GM12864 (cell line): Measurements from ENCODE around the gene FAM193B.

Experiments used
- DNase-seq: peaks from one replicate; pipeline ENCODE4 v3.0.0-alpha.2; 2011; ENCODE audit warnings: low read depth
- H3K4me3 ChIP-seq: 2 replicates; pipeline ENCODE4 v1.5.1; 2011; ENCODE audit warnings: mild to moderate bottlenecking, low read depth, low read length, control low read depth
- TF ChIP-seq, protein P1 (sequence below): IDR thresholded peaks from 2 replicates; pipeline ENCODE4 v1.5.1; 2011; ENCODE audit warnings: low read depth, mild to moderate bottlenecking, moderate library complexity, low read length, control low read depth, inconsistent platforms; ENCODE audit errors: missing control alignments

Gene FAM193B

DNA sequence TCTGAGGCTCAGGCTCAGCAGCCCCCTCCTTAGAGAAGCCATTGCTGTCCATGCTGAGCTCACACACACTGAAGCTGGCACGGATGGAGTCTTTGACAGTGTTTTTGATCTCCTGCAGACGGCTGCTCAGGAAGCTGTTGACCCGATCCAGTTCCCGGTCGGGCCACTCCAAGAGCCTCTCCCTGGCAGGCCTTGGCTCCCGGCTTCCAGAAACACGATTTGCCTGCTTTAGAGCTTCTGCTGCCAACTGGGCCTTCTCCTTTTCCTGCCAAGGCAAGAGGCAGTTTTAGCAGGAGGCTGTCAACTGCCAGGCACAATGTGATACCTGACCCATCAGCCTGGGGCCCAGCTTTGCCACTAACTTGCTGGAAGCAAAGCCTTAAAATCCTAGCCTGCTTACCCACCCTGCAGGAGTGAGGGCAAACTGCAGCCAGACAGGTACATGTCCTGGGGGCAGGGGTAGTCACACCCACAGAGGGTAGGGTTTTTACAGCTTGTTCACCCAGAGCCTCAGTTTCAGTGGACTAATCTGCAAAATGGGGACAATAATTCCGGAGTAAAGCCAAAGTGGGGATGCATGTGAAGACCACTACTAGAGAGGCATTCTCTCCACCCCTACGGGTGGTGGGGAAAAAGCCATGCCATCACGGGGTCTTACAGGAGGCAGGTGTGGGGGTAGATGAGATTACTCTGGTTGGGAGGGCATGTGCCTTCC lies 29.3 kb downstream of the FAM193B start:
- no peak for DNase-seq

DNA sequence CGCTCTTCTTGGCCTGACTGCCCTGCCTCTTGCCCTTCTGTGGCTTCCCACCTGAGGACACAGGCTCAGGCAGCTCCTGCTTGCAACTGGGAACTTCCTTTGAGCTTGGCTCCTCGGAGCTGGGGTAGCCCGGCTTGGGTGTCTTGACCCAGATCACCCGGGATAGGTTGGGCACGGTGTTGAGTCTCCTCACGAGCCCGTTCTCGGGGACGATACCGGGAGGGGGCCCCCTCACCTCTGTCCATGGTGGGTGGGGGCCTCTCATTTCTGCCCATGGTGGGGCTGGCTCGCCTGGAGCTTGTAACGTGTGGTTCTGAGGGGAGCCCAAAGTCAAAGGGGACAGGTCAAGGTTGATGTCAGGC lies 29.8 kb downstream of the FAM193B start:
- TF ChIP-seq, protein P1, sequence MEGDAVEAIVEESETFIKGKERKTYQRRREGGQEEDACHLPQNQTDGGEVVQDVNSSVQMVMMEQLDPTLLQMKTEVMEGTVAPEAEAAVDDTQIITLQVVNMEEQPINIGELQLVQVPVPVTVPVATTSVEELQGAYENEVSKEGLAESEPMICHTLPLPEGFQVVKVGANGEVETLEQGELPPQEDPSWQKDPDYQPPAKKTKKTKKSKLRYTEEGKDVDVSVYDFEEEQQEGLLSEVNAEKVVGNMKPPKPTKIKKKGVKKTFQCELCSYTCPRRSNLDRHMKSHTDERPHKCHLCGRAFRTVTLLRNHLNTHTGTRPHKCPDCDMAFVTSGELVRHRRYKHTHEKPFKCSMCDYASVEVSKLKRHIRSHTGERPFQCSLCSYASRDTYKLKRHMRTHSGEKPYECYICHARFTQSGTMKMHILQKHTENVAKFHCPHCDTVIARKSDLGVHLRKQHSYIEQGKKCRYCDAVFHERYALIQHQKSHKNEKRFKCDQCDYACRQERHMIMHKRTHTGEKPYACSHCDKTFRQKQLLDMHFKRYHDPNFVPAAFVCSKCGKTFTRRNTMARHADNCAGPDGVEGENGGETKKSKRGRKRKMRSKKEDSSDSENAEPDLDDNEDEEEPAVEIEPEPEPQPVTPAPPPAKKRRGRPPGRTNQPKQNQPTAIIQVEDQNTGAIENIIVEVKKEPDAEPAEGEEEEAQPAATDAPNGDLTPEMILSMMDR, result no peak
- DNase-seq, result no peak
- no peak overlapping the region for H3K4me3 ChIP-seq

More for the DNA sequence above, 29.3 kb downstream of the FAM193B start:
- no peak overlapping the region for H3K4me3 ChIP-seq
- TF ChIP-seq, protein P1, result no peak

DNA sequence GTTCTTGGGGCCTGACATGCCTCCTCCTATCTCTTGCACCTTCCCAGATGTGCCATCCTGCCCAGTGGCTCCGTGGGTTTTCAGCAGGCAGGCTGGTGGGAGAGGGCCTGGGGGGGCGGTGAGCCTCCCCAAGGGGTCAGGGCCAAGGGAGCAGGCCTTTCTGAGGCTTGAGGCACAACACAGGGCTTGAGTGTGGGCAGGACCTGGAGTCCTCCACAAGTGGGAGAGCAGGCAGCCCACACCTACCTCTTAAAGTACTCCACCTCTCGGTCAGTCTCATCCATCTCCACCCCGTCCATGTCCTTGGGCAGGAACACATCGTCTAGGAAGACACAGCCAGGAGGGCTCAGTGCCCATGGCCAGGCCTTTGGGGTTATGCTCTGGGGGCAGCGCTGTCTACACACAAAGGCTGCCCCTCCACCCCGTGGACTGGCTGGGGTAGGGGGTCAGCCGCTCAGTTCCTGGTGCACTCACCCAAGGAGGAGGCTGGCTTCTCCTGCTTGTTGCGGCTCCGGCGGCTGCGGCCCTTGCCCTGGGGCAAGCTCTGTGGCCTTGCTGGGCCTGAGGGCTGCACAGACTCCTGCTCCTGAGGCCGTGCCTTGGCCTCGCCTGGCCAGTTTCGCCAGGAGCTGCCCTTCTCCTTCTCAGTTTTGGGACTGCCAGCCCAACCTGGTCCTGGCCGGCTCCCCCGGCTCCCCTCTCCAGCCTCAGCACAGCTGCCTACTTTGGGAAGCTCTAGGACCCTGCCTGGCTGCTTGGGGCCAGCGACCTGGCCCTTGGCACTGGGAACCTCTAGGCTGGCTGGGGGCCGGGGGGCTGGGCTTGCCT lies 30.4 kb downstream of the FAM193B start:
- H3K4me3 ChIP-seq, result no peak overlapping the region
- DNase-seq, result no peak
- TF ChIP-seq, protein P1, result no peak

DNA sequence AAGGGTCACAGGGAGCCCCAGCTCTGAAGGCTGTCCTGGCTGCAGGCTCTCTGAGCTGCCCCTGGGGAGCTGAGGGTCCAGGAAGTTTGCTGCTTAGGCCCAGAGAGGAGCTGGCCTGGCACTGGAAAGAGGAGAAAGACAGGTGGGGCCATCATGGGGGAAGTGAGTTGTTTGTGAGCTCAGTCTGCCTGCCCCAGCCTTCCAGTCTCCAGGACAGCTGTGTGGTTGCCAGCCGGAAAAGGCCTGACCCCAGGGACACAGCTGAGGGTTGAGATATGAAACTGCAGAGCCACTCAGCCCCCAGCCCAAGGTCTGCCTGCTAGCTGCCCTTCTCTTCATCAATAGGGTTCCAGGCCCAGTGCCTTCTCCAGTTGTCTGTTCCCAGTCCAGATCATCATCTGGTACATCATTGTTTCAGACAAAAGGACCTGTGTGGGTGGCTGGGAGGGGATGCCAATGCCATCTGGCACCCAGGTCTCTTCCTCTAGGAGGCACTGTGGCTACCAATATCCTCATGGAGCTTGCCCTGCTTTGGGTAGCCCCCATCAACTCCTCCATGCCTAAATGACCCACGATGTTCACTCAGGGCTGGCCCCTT lies 33.3 kb downstream of the FAM193B start:
- DNase-seq, result no peak
- TF ChIP-seq, protein P1, result no peak
- H3K4me3 ChIP-seq, result no peak overlapping the region

DNA sequence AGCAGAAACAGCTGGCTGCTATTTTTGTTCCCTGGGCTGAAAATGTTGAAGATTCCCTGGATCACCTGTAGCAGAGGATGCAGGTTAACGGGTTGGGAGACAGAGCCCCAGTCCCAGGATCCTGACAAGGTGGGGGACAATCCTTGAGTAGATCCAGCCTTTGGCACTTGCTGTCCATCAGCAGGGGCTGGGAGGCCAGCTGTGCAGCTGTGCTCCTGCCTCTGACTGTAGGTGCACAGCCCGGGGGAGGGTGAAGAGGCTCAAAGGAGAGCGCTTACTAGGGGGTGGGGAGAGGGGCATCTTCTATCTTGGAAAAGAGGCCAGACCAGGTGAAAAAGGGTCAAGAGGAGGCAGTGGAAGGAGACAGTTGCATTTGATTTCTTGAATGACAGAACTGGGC lies 34.1 kb downstream of the FAM193B start:
- no peak for DNase-seq
- no peak overlapping the region for H3K4me3 ChIP-seq
- TF ChIP-seq, protein P1, result no peak

DNA sequence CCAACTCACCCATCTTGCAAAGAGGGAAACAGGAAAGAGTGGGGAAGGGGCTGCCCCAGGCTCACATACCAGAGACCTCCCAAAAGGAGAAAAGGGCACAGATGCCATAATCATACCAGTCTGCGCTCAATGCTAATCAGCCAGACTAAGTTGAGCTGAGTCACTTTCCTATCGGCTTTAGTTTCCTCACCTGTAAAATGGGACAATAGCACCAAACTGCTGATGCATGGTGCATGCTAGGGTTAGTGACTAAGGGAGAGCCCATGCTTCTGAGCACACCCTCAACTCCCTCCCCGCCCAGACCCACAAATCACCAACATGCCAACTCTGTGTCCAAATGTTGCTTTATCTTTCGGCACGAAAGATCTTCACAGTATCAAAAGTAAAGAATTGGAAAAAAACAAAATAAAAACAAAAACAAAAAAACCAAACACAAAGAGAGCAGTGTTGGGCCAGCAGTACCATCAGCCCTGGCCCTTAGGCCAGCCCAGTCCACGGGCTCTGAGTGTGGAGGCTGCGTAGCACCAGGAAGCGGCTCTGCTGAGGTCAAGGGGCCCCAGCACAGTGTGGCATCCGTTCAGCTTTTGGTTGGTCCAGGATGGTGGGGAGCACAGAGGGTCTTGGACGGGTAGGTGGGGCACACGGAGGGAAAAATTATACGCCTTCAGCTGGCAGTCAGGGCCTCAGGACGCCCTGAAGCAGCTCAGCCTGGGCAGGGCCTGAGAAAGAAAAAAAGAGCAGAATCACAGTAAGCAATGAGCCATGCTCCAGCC lies 34.7 kb downstream of the FAM193B start:
- DNase-seq, result no peak
- H3K4me3 ChIP-seq, result no peak overlapping the region
- TF ChIP-seq, protein P1, result no peak
